ENCODE measurements around the gene NET1. TPM values are rescaled to one million over a fixed set of nuclear protein-coding genes. Genes with fewer than 3 reads are reported as not detected.
"Not testable (repeated sequence)": the region's sequence is repeated elsewhere in the genome, so short reads cannot be mapped to it uniquely, and the experiment has no call there.

Gene NET1
- total RNA-seq, 2 experiments from 2014 or later = 39.8 to 46.3 TPM

DNA sequence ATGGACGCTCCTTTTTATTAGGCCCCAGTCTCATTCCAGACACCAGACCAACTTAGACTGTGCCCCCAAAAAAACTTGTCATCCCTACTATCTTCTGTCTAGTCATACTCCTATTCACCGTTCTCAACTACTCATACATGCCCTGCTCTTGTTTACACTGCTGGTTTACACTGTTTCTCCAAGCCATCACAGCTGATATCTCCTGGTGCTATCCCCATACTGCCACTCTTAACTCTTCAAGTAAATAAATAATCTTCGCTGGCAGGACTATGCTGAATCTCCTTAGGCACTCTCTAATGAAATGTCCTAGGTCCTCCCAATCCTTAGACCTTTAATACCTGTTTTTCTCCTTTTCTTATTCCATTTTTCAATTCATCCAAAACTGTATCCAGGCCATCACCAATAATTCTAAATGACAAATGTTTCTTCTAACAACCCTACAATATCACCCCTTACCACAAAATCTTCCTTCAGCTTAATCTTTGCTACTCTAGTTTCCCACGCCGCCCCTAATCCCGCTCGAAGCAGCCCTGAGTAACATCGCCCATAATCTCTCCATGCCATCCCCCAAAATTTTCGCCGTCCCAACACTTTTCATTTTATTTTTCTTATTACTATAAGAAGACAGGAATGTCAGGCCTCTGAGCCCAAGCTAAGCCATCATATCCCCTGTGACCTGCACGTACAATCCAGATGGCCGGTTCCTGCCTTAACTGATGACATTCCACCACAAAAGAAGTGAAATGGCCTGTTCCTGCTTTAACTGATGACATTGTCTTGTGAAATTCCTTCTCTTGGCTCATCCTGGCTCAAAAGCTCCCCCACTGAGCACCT lies 63.8 kb downstream of the NET1 start:
- H3K4me1 ChIP-seq (ENCODE audit: insufficient read depth, low read length, poor library complexity, severe bottlenecking); intact Hi-C loops (cut with micrococcal nuclease; ENCODE audit: unreplicated experiment): not testable (repeated sequence)

GRCh38 chr10:5476918-5477525 lies 64.7 kb downstream of the NET1 start:
- ChIA-PET POLR2A (interaction anchor here (0.7 kb wide), 1 partner anchor 16 kb away, joined by 3 read pairs; no protein-coding TSS in a partner anchor), CTCF (ENCODE audit: unreplicated experiment) (no interaction called here)
- Histone ChIP-seq H2AFZ (ENCODE audit: low read length) (no peak overlapping the region), H3K79me2 (ENCODE audit: insufficient read depth, low read depth, low read length) (no peaks in the 10 kb centered on the region), H4K20me1 (ENCODE audit: insufficient read depth, low read length) (no peaks in the 10 kb centered on the region), H3K4me2 (ENCODE audit: low read length) (no peak overlapping the region), H3K4me3 (ENCODE audit: low read depth, low read length, poor library complexity, severe bottlenecking) (no peak overlapping the region), H3K9me2 (ENCODE audit: insufficient read depth, low read length) (no peaks in the 10 kb centered on the region), H3K36me3 (ENCODE audit: insufficient read depth, low read length) (no peaks in the 10 kb centered on the region), H3K9me3 (ENCODE audit: low read length) (no peaks in the 10 kb centered on the region), H3K27ac (ENCODE audit: low read depth, low read length, poor library complexity, severe bottlenecking) (no peak overlapping the region), H3K4me1 (ENCODE audit: insufficient read depth, low read length, poor library complexity, severe bottlenecking) (peaks cover 6% of the 10 kb centered on the region)
- no peak for DNase-seq (ENCODE audit: low spot score)
- no TSS peak for BruUV-seq (replicated peaks)
- TF ChIP-seq CTCF (conservative IDR thresholded peaks at IDR 0.05; ENCODE audit: low read length) (no peak), EZH2phosphoT487 (IDR thresholded peaks at IDR 0.05; ENCODE audit: borderline replicate concordance, low read depth, low read length) (no peak)
- intact Hi-C loops (cut with micrococcal nuclease; ENCODE audit: unreplicated experiment) = no loop called here

More for the DNA sequence above, 63.8 kb downstream of the NET1 start:
- H3K4me2 ChIP-seq (ENCODE audit: low read length); H3K36me3 ChIP-seq (ENCODE audit: insufficient read depth, low read length); BruUV-seq (replicated peaks); CTCF ChIA-PET (ENCODE audit: unreplicated experiment); DNase-seq (ENCODE audit: low spot score); H3K9me3 ChIP-seq (ENCODE audit: low read length); H4K20me1 ChIP-seq (ENCODE audit: insufficient read depth, low read length); H3K79me2 ChIP-seq (ENCODE audit: insufficient read depth, low read depth, low read length); H3K9me2 ChIP-seq (ENCODE audit: insufficient read depth, low read length); H2AFZ ChIP-seq (ENCODE audit: low read length); H3K4me3 ChIP-seq (ENCODE audit: low read depth, low read length, poor library complexity, severe bottlenecking); H3K27ac ChIP-seq (ENCODE audit: low read depth, low read length, poor library complexity, severe bottlenecking): not testable (repeated sequence)
- POLR2A ChIA-PET = interaction anchor here (0.7 kb wide), 1 partner anchor 17 kb away, joined by 3 read pairs; no protein-coding TSS in a partner anchor

GRCh38 chr10:5477948-5478693 lies 65.8 kb downstream of the NET1 start:
- POLR2A ChIA-PET = no interaction called here
- no peak overlapping the region for H3K4me2 ChIP-seq (ENCODE audit: low read length)

More at GRCh38 chr10:5477948-5478693, 65.8 kb downstream of the NET1 start:
- Histone ChIP-seq H2AFZ (ENCODE audit: low read length) (no peak overlapping the region), H4K20me1 (ENCODE audit: insufficient read depth, low read length) (no peaks in the 10 kb centered on the region), H3K79me2 (ENCODE audit: insufficient read depth, low read depth, low read length) (no peaks in the 10 kb centered on the region), H3K27ac (ENCODE audit: low read depth, low read length, poor library complexity, severe bottlenecking) (no peak overlapping the region), H3K9me2 (ENCODE audit: insufficient read depth, low read length) (no peaks in the 10 kb centered on the region), H3K36me3 (ENCODE audit: insufficient read depth, low read length) (no peaks in the 10 kb centered on the region), H3K4me1 (ENCODE audit: insufficient read depth, low read length, poor library complexity, severe bottlenecking) (peaks cover 6% of the 10 kb centered on the region), H3K4me3 (ENCODE audit: low read depth, low read length, poor library complexity, severe bottlenecking) (no peak overlapping the region), H3K9me3 (ENCODE audit: low read length) (no peaks in the 10 kb centered on the region)
- intact Hi-C loops (cut with micrococcal nuclease; ENCODE audit: unreplicated experiment) = no loop called here
- TF ChIP-seq CTCF (conservative IDR thresholded peaks at IDR 0.05; ENCODE audit: low read length) (no peak), EZH2phosphoT487 (IDR thresholded peaks at IDR 0.05; ENCODE audit: borderline replicate concordance, low read depth, low read length) (no peak)
- CTCF ChIA-PET (ENCODE audit: unreplicated experiment) = no interaction called here
- DNase-seq (ENCODE audit: low spot score) = no peak
- BruUV-seq (replicated peaks) = no TSS peak

Measured in OCI-LY7 (cell line).